K562 (cell line): ENCODE measurements around the gene MMP7. TPM values are rescaled to one million over a fixed set of nuclear protein-coding genes. Genes with fewer than 3 reads are reported as not detected.

Source experiments
- GMEB1 ChIP-seq: fragments of 250-450 bp; sonication (Bioruptor Pico); IDR thresholded peaks from 2 replicates; pipeline ENCODE4 v1.4.0; 2020; ENCODE audit warnings: mild to moderate bottlenecking
- ZBTB11 ChIP-seq, 3 experiments: fragments of 200-800 bp in 1 of 3; fragments of 250-450 bp in 1 of 3; fragments of 450-650 bp in 1 of 3; sonication (Bioruptor Pico) in 1 of 3; sonication (Bioruptor generic) in 1 of 3; formaldehyde crosslinking in 1 of 3; IDR thresholded peaks; 2 replicates each; pipeline versions ENCODE4 v1.6.1 to v1.8.0; 2016 to 2022; ENCODE audit warnings: mild to moderate bottlenecking in 2 of 3, missing genetic modification characterization in 2 of 3, missing compliant biosample characterization in 1 of 3, moderate library complexity in 1 of 3
- ZNF408 ChIP-seq: fragments of 250-450 bp; sonication (Bioruptor Pico); IDR thresholded peaks from 2 replicates; pipeline ENCODE4 v1.4.0; 2020; ENCODE audit warnings: low read depth, mild to moderate bottlenecking, moderate library complexity
- polyA plus RNA-seq, 8 experiments: library from polyadenylated mRNA; depleted of rRNA in 4 of 8; stranded (reverse) in 5 of 8; unstranded in 3 of 8; fragments of >200 nt; fragmentation: Nextera tagmentation in 2 of 8; fragmentation: Illumina TruSeq in 1 of 8; extraction: Ambion mirVana in 2 of 8; extraction: Trizol in 1 of 8; gene quantifications; 2 replicates each; pipeline versions ENCODE4 v1.2.1 to v1.2.3, GENCODE V29; 2011 to 2014; ENCODE audit warnings: inconsistent platforms in 1 of 8, missing spikeins in 1 of 8
- total RNA-seq, 7 experiments: library from RNA; depleted of rRNA in 6 of 7; stranded (reverse); fragments of >200 nt in 6 of 7; fragmentation: Illumina TruSeq in 2 of 7; extraction: Trizol in 2 of 7; gene quantifications; 2 replicates each; pipeline versions ENCODE4 v1.2.1 to v1.2.3, GENCODE V29; 2011 to 2021; ENCODE audit warnings: low replicate concordance in 1 of 7

MMP7 gene
- total and polyA plus RNA-seq, 9 of the 15 experiments (the other 6 are each of a cell fraction or from before 2014, with no cell fraction given) = 0.13 TPM; not detected in 8

- TF ChIP-seq ZBTB11 (CRISPR knock-in tag; IDR thresholded peaks at IDR 0.05) (no peak), GMEB1 (CRISPR knock-in tag) (no peak), ZNF408 (CRISPR knock-in tag) (no peak)
- TF ChIP-seq, all 486 proteins: peak for 0
Observed at GRCh38 chr11:102523189-102523570, 7.4 kb downstream of the MMP7 start (continued).
